Cardiac ventricle fibroblast (primary cell): ENCODE data around the gene PTPRCAP. TPM values are rescaled to one million over a fixed set of nuclear protein-coding genes. Genes with fewer than 3 reads are reported as not detected.

Source experiments
- total RNA-seq: library from RNA; depleted of rRNA; stranded (reverse); fragments of >200 nt; gene quantifications from 2 replicates; pipeline ENCODE4 v1.2.3, GENCODE V29; 2015

PTPRCAP gene, protein sequence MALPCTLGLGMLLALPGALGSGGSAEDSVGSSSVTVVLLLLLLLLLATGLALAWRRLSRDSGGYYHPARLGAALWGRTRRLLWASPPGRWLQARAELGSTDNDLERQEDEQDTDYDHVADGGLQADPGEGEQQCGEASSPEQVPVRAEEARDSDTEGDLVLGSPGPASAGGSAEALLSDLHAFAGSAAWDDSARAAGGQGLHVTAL
- not detected in 2 replicates for total RNA-seq

DNA sequence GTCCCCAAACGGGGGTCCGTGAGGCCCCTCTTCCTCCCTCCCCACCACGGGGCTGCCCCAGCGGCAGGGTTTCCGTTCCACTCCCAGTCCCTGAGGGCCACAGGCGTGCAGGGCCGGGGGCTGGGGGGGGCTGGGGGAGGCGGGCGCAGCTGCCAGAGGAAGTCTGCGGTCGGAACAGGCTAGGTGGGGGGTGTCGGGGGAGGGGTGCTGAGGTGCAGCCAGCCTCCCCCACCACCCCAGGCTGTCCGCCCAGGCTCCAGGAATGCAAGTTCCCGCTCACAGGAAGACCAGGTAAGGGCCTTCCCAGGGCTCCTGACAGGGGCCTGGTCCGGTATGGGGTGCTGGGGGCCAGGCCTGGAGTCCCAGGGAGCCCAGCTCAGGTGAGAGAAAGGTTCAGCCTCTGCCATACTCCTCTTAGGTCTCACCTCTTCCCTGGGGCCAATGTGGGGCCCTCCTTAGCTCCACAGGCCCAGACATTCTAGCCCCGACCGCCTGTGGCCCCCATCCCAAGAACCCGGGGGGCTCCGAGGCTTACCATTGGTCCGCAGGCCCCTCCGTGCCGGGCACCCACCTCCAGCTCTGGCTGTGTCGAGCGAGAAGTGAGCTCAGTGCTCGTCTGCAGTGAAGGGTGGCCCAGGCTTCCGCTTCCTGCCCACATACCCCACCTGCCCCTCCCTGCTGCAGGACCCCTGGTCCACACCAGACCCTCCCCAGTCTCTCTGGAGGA, at the start of gene PTPRCAP:
Gene PTPRCAP, minus strand, starts transcription at position 601 of the 727 bp plus-strand sequence. Its CDS starts 63 bp downstream, at position 538.

GRCh38 chr11:67482827-67483798, 45.6 kb upstream of the PTPRCAP start, which contains the start of gene AIP:
TSS of gene AIP (plus strand) at chr11:67483026. CDS start at chr11:67483159, 133 bp downstream.

GRCh38 chr11:67468759-67469507, 31.5 kb upstream of the PTPRCAP start, which contains the start of gene TMEM134:
TSS of gene TMEM134 (minus strand) at chr11:67469251. CDS start at chr11:67469192, 59 bp downstream.

GRCh38 chr11:67455054-67455453, 17.6 kb upstream of the PTPRCAP start, which contains the start of gene CABP4:
TSS of gene CABP4 (plus strand) at chr11:67455354. CDS start at chr11:67455424, 70 bp downstream.

GRCh38 chr11:67452141-67452952, 14.9 kb upstream of the PTPRCAP start, which contains the start of gene GPR152:
TSS of gene GPR152 (minus strand) at chr11:67452729. CDS start at chr11:67452724, 5 bp downstream.

DNA sequence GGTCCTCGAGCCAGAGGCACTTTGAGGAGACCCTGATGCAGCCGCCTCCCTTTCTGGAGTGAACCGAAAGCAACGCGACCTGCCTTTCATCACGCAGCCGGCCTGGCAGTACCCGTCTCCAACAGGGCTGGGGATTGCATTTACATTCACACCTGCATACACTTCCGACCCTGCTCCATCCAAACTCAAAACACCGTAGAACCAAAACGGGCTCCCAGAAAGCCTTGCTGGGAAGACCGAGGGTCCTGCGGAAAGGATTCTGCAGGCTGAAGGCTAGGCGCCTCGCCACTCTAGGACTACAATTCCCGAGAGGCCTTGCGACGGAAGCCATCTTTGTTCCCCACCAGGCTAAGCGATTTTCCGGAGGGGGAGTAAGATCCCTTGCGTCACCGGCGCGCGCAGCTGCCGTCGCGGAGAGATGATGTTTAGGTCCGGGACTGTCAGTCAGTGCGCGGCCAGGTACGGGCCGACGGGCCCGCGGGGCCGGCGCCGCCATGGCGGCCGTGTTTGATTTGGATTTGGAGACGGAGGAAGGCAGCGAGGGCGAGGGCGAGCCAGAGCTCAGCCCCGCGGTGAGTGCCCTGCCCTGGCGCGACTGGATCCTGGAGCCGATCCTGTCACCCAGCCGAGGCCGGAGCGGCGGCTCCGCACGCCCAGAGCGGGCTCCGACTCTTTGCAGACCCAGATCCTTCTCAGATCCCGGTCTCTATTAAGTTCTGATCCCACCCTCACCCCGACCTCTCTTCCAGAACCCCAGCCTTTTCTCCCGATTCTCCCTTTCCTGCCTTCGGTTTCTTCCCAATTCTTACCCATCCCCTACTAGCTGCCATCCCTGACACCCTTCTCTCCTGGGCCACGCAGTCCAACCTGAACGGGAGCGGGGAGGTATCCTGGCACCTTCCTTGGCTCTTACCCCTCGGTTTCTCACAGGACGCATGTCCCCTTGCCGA, 9.2 kb downstream of the PTPRCAP start, which contains the start of gene RPS6KB2:
Gene RPS6KB2, plus strand, starts transcription at position 443 of the 950 bp plus-strand sequence. Its CDS starts 52 bp downstream, at position 495.

GRCh38 chr11:67415501-67416304, 21.8 kb downstream of the PTPRCAP start, which contains the start of gene CARNS1:
TSS of gene CARNS1 (plus strand) at chr11:67415678. CDS start at chr11:67416200, 522 bp downstream.

DNA sequence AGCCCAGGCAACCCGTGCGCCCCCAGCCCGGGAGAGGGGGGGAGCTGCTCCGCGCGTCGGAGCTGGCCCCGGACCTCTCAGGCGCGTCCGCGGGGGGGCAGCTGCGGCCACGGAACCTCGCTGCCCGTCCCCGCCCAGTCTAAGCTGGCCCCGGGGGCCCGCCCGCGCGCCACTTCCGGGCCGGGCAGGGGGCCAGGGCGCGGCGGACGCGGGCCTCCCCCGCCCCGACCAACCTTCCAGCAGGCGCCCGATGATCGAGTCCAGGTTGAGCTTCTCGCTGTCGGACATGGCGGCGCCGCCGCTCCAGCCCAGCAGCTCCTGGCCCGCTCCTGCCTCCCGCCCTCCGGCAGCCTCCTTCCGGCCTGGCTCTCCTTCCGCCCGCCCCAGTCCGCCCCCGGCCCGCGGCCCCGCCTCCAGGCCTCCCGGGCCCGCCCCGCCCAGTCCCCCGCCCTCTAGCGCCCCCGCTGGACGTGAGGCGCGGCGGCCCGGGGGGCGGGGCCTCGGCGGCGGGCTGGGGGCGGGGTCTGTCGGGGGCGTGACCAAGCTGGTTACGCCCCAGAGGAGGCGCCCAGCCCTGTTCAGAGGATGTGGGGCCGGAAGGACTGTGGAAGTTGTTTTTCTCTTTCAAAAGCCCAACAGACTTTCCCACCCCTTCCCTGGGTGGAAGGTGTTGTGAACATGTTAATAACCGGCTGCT, 35.8 kb downstream of the PTPRCAP start, which contains the start of gene PPP1CA:
Gene PPP1CA, minus strand, starts transcription at position 364 of the 697 bp plus-strand sequence. Its CDS starts 76 bp downstream, at position 288.

GRCh38 chr11:67391304-67392182, 45.9 kb downstream of the PTPRCAP start, which contains the start of gene RAD9A:
TSS of gene RAD9A (plus strand) at chr11:67391986. CDS start at chr11:67392045, 59 bp downstream.

Other genes with a start within 250 kb of the PTPRCAP start
- 25.4 and 28.3 TPM in 2 replicates for gene GRK2, start 171.2 kb downstream of the PTPRCAP start, total RNA-seq
- 16.6 and 29.9 TPM in 2 replicates for gene ANKRD13D, start 148.4 kb downstream of the PTPRCAP start, total RNA-seq
- 22.4 and 23.3 TPM in 2 replicates for gene SSH3, start 134.2 kb downstream of the PTPRCAP start, total RNA-seq
- 91.0 and 113 TPM in 2 replicates for gene POLD4, start 84.1 kb downstream of the PTPRCAP start, total RNA-seq
- gene CLCF1, start 64.1 kb downstream of the PTPRCAP start, total RNA-seq, result 8.2 and 8.4 TPM in 2 replicates
- gene RAD9A, start 45.7 kb downstream of the PTPRCAP start, total RNA-seq, result 4.2 and 7.1 TPM in 2 replicates
- gene PPP1CA, start 35.8 kb downstream of the PTPRCAP start, total RNA-seq, result 105 and 122 TPM in 2 replicates
- gene TBC1D10C, start 33.6 kb downstream of the PTPRCAP start, total RNA-seq, result not detected in 2 replicates
- 0.05 TPM in 1 of 2 replicates, not detected in the other for gene CARNS1, start 22.0 kb downstream of the PTPRCAP start, total RNA-seq
- 14.9 and 28.5 TPM in 2 replicates for gene RPS6KB2, start 9.2 kb downstream of the PTPRCAP start, total RNA-seq
- gene CORO1B, start 5.8 kb upstream of the PTPRCAP start, total RNA-seq, result 62.4 and 70.1 TPM in 2 replicates
- gene GPR152, start 15.0 kb upstream of the PTPRCAP start, total RNA-seq, result not detected in 2 replicates
- gene CABP4, start 17.7 kb upstream of the PTPRCAP start, total RNA-seq, result not detected in 2 replicates
- gene TMEM134, start 31.6 kb upstream of the PTPRCAP start, total RNA-seq, result 67.5 and 69.0 TPM in 2 replicates
- gene AIP, start 45.3 kb upstream of the PTPRCAP start, total RNA-seq, result 46.8 and 62.4 TPM in 2 replicates
- gene PITPNM1, start 67.7 kb upstream of the PTPRCAP start, total RNA-seq, result 17.0 and 20.1 TPM in 2 replicates
- 29.5 and 35.6 TPM in 2 replicates for gene CDK2AP2, start 70.5 kb upstream of the PTPRCAP start, total RNA-seq
- gene CABP2, start 85.8 kb upstream of the PTPRCAP start, total RNA-seq, result not detected in 2 replicates
- gene GSTP1, start 146.1 kb upstream of the PTPRCAP start, total RNA-seq, result 422 and 531 TPM in 2 replicates
- 131 and 145 TPM in 2 replicates for gene NDUFV1, start 169.3 kb upstream of the PTPRCAP start, total RNA-seq
- 5.0 and 9.0 TPM in 2 replicates for gene NUDT8, start 192.3 kb upstream of the PTPRCAP start, total RNA-seq
- not detected in 2 replicates for gene TBX10, start 202.1 kb upstream of the PTPRCAP start, total RNA-seq
- gene ACY3, start 213.0 kb upstream of the PTPRCAP start, total RNA-seq, result not detected in 2 replicates
- gene ALDH3B2, start 236.9 kb upstream of the PTPRCAP start, total RNA-seq, result not detected in 2 replicates